Dermis microvascular lymphatic vessel endothelial cell (primary cell): ENCODE results near the gene APOL3. TPM values are rescaled to one million over a fixed set of nuclear protein-coding genes. Genes with fewer than 3 reads are reported as not detected.
"Not testable (repeated sequence)": the region's sequence is repeated elsewhere in the genome, so short reads cannot be mapped to it uniquely, and the experiment has no call there.

Experiments
- DNase-seq, 2 donors: peaks; one replicate each; pipeline versions ENCODE4 v3.0.0 to v3.0.0-alpha.2; 2010; ENCODE audit warnings: low read depth in 2 of 2
- total RNA-seq: library from RNA; depleted of rRNA; stranded (reverse); fragments of >200 nt; gene quantifications from 2 replicates; pipeline ENCODE4 v1.2.1, GENCODE V29; 2014

Gene APOL3
- total RNA-seq, 1 donor from 2014 or later: 118 TPM

GRCh38 chr22:36104435-36104834 lies 56.1 kb downstream of the APOL3 start:
- no peak for DNase-seq

GRCh38 chr22:36103891-36104290 lies 56.7 kb downstream of the APOL3 start:
- no peak for DNase-seq

DNA sequence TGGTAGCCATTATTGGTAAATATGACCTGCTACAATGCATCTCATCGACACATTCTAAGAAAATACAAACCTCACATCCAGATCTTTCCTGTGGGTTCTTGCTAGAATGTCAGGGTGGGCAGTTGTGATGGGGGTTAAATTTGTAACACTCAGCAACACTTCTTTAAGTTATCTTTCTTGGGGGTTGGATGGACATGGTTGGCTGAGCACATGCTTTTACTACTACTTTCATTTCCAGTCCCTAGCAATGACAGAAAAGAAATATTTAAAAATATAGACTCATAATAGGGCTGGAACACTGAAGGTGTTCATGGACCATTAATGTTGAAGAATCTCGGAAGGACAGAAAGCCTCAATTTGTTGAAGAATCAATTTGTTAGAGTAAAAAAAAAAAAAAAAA lies 57.6 kb downstream of the APOL3 start:
- no peak for DNase-seq

- no peak for DNase-seq
Measured at GRCh38 chr22:36101756-36102155, 58.8 kb downstream of the APOL3 start.

- DNase-seq: not testable (repeated sequence)
Measured at GRCh38 chr22:36100908-36101307, 59.6 kb downstream of the APOL3 start.

DNA sequence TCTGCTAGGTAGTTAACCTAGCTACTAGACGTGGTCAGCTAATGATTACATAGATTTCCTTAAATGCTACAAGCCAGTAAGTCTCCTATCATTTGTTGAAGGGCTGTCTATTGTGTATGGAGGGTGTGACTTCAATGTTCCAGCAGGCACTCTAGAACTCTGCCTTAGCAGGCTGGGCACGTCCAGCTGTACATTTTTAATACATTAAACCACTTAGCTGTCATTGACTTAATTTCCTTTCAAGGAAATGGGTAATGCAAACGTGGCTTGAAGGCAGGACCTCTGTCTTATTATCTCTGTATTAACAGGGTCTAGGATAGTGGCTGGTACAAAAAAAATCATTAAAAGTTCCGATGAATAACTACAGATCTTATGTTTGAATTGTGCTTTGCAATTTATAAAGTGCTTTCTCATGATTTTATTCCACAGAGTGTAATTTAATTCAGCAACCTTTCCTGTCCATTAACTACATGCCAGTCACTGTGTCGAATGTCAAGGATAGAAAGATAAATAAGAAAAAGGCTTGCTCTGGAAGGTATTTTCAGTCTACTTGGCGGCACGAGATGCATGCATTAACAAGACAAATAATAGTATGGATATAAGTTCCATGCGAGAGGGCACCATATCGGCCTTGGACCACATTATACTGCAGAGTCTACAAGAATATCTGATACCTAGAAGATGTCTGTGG lies 60.3 kb downstream of the APOL3 start:
- DNase-seq: no peak

- DNase-seq: not testable (repeated sequence)
Measured at GRCh38 chr22:36099561-36099960, 61.0 kb downstream of the APOL3 start.

- DNase-seq: no peak
Measured at GRCh38 chr22:36097880-36098279, 62.7 kb downstream of the APOL3 start.

GRCh38 chr22:36090772-36091171 lies 69.8 kb downstream of the APOL3 start:
- not testable (repeated sequence) for DNase-seq

Other genes with a start within 250 kb of the APOL3 start
- 95.8 and 99.2 TPM in 2 replicates for gene RBFOX2, start 131.9 kb downstream of the APOL3 start, total RNA-seq
- gene APOL4, start 41.1 kb upstream of the APOL3 start, total RNA-seq: 3.6 and 7.1 TPM in 2 replicates
- gene APOL2, start 78.8 kb upstream of the APOL3 start, total RNA-seq: 37.9 and 62.1 TPM in 2 replicates
- gene APOL1, start 92.4 kb upstream of the APOL3 start, total RNA-seq: 4.9 and 8.0 TPM in 2 replicates
- 455 and 480 TPM in 2 replicates for gene MYH9, start 227.2 kb upstream of the APOL3 start, total RNA-seq